Body of pancreas (tissue), 4 donors: Measurements from ENCODE around the gene TOMT. TPM values are rescaled to one million over a fixed set of nuclear protein-coding genes. Genes with fewer than 3 reads are reported as not detected.

Source experiments
- ATAC-seq: fragments of 150-250 bp; one replicate; pipeline ENCODE4 v1.9.1; 2016
- DNase-seq, 4 donors: peaks; one replicate each; pipeline ENCODE4 v3.0.0-alpha.2; 2019
- H3K27ac ChIP-seq, 4 donors: fragments of 200-600 bp; sonication (generic); 1 replicate in 3 of 4; 2 replicates in 1 of 4; pipeline versions ENCODE4 v1.5.1 to v1.6.1; 2016 to 2019; ENCODE audit warnings: mild to moderate bottlenecking in 1 of 4, mixed read lengths in 1 of 4, moderate library complexity in 1 of 4
- H3K27me3 ChIP-seq, 2 donors: fragments of 200-600 bp; sonication (generic); one replicate each; pipeline ENCODE4 v1.6.0; 2016; ENCODE audit warnings: mild to moderate bottlenecking in 1 of 2
- H3K36me3 ChIP-seq, 2 donors: fragments of 200-600 bp; sonication (generic); replicated peaks in 1 of 2; 2 replicates each; pipeline ENCODE4 v1.5.1; 2016; ENCODE audit warnings: low read depth in 2 of 2; ENCODE audit not compliant: insufficient read depth in 1 of 2
- H3K4me1 ChIP-seq: fragments of 200-600 bp; sonication (generic); one replicate; pipeline ENCODE4 v1.6.0; 2016
- H3K4me3 ChIP-seq, 2 donors: fragments of 200-600 bp; sonication (generic); 1 replicate in 1 of 2; 2 replicates in 1 of 2; pipeline ENCODE4 v1.5.1; 2016 to 2019
- H3K9me3 ChIP-seq, 3 donors: fragments of 200-600 bp; sonication (generic); 1 replicate in 2 of 3; 2 replicates in 1 of 3; pipeline ENCODE4 v1.5.1; 2016
- CTCF ChIP-seq, 7 experiments: fragments of 450-650 bp in 4 of 7; fragments of 200-600 bp in 3 of 7; sonication (generic) in 3 of 7; IDR thresholded peaks; one replicate each; pipeline ENCODE4 v1.5.1; 2016 to 2019; ENCODE audit warnings: antibody characterized with exemption in 7 of 7
- POLR2A ChIP-seq, 3 donors: fragments of 450-650 bp; IDR thresholded peaks; one replicate each; pipeline ENCODE4 v1.6.1; 2016; ENCODE audit warnings: antibody characterized with exemption in 3 of 3, mild to moderate bottlenecking in 2 of 3
- WGBS, 2 donors: methylation state at CpG; one replicate each; pipeline ENCODE4 v1.1.5; 2017; 5-methylcytosine and 5-hydroxymethylcytosine counted together
- intact Hi-C: fragments of 100-400 bp; cut with DNase I; formaldehyde crosslinking; loops from one replicate; pipeline ENCODE4 v1.15.1; 2023
- total RNA-seq, 2 donors: library from RNA; depleted of rRNA; stranded (reverse); fragments of >200 nt; gene quantifications; one replicate each; pipeline ENCODE4 v1.1.0, GENCODE V29; 2016

Gene TOMT
- not detected for total RNA-seq

GRCh38 chr11:72105888-72106287, at the start of gene TOMT:
TSS of gene TOMT (plus strand) at chr11:72105924. CDS start at chr11:72105952, 28 bp downstream.
- intact Hi-C loops: no loop called here
- Histone ChIP-seq H3K27me3 (no peaks in the 10 kb centered on the region), H3K27ac (no peak within 1 kb of the TSS), H3K4me3 (no peak within 1 kb of the TSS), H3K36me3 (no peaks in the 10 kb centered on the region), H3K9me3 (no peaks in the 10 kb centered on the region), H3K4me1 (peaks cover 21% of the 10 kb centered on the region)
- DNase-seq (no peak), ATAC-seq (no peak)
- 87 to 92% methylated on average over 12 to 14 of the region's 14 CpGs for WGBS, 2 donors
- no peak for TF ChIP-seq CTCF (IDR thresholded peaks at IDR 0.05)
- TF ChIP-seq POLR2A (IDR thresholded peaks at IDR 0.05): no peak

- Histone ChIP-seq H3K4me1 (peaks cover 8% of the 10 kb centered on the region), H3K27ac (no peak overlapping the region), H3K27me3 (no peaks in the 10 kb centered on the region), H3K36me3 (no peaks in the 10 kb centered on the region), H3K9me3 (no peaks in the 10 kb centered on the region), H3K4me3 (no peak overlapping the region)
- TF ChIP-seq POLR2A (IDR thresholded peaks at IDR 0.05) (no peak), CTCF (IDR thresholded peaks at IDR 0.05) (no peak)
- ATAC-seq (no peak), DNase-seq (no peak)
- WGBS, 2 donors: 81 to 95% methylated on average over 3 of the region's 3 CpGs
- intact Hi-C loops: no loop called here
Measured at GRCh38 chr11:72058416-72059034, 47.2 kb upstream of the TOMT start.

GRCh38 chr11:72061739-72062396, 43.9 kb upstream of the TOMT start:
- no peaks in the 10 kb centered on the region for H3K36me3 ChIP-seq
- no peak overlapping the region for H3K4me3 ChIP-seq
- no peak overlapping the region for H3K27ac ChIP-seq
- TF ChIP-seq CTCF (IDR thresholded peaks at IDR 0.05) (no peak), POLR2A (IDR thresholded peaks at IDR 0.05) (no peak)
- peaks cover 1% of the 10 kb centered on the region for H3K4me1 ChIP-seq
- ATAC-seq (no peak), DNase-seq (no peak)
- H3K9me3 ChIP-seq: no peaks in the 10 kb centered on the region
- intact Hi-C loops: no loop called here
- no peaks in the 10 kb centered on the region for H3K27me3 ChIP-seq
- 80 to 91% methylated on average over 5 of the region's 5 CpGs for WGBS, 2 donors

- intact Hi-C loops: no loop called here
- no peak overlapping the region for H3K27ac ChIP-seq
- no peak for DNase-seq
Measured at GRCh38 chr11:72066855-72067254, 38.9 kb upstream of the TOMT start.

More at GRCh38 chr11:72066855-72067254, 38.9 kb upstream of the TOMT start:
- no peaks in the 10 kb centered on the region for H3K9me3 ChIP-seq
- H3K4me1 ChIP-seq: peaks cover 22% of the 10 kb centered on the region
- H3K27me3 ChIP-seq: no peaks in the 10 kb centered on the region
- TF ChIP-seq POLR2A (IDR thresholded peaks at IDR 0.05) (no peak), CTCF (IDR thresholded peaks at IDR 0.05) (no peak)
- H3K36me3 ChIP-seq: no peaks in the 10 kb centered on the region
- H3K4me3 ChIP-seq: no peak overlapping the region
- no peak for ATAC-seq
